ENCODE results near the gene SYNPO2L. TPM values are rescaled to one million over a fixed set of nuclear protein-coding genes. Genes with fewer than 3 reads are reported as not detected.
A peak's percentile ranks its signal among the peaks of the same experiment; 100 is the strongest.

Gene SYNPO2L
- total RNA-seq, 1 donor from 2014 or later, result not detected

- no peaks in the 10 kb centered on the region for H3K9me3 Mint-ChIP-seq
- ChIA-PET CTCF (interaction anchor here (0.8 to 7.6 kb wide), 2 partner anchors 117 to 383 kb away, joined by 4 to 90 read pairs; no protein-coding TSS in a partner anchor), POLR2A (interaction anchor here (0.6 to 1.2 kb wide), 3 partner anchors 22 to 118 kb away, joined by 3 to 4 read pairs (median 3); no protein-coding TSS in a partner anchor)
- H3K27me3 Mint-ChIP-seq, result no peaks in the 10 kb centered on the region
- no peak overlapping the region for H3K27ac Mint-ChIP-seq
- peaks cover 21% of the 10 kb centered on the region for H3K4me1 Mint-ChIP-seq
- DNase-seq, result peak; percentile 31
- no peaks in the 10 kb centered on the region for H3K36me3 Mint-ChIP-seq (ENCODE audit: low read depth)
- H3K4me3 Mint-ChIP-seq, result peak overlapping the region; percentile 78
- peak; percentile 28 for ATAC-seq (ENCODE audit: low read depth)
- intact Hi-C loops (cut with micrococcal nuclease), result loop anchor here (10.0 kb wide), 1 partner anchor 1587 kb away; the partner anchor contains the start of gene COMTD1
- no peak for TF ChIP-seq CTCF (IDR thresholded peaks at IDR 0.05)
Observed at GRCh38 chr10:73647211-73647874, 8.5 kb downstream of the SYNPO2L start.

GRCh38 chr10:73646598-73647041 is 9.2 kb downstream of the SYNPO2L start:
- no peak for TF ChIP-seq CTCF (IDR thresholded peaks at IDR 0.05)
- Mint-ChIP-seq H3K27me3 (no peaks in the 10 kb centered on the region), H3K4me1 (peaks cover 21% of the 10 kb centered on the region), H3K4me3 (peak overlapping the region; percentile 78), H3K9me3 (no peaks in the 10 kb centered on the region), H3K36me3 (ENCODE audit: low read depth) (no peaks in the 10 kb centered on the region), H3K27ac (no peak overlapping the region)
- intact Hi-C loops (cut with micrococcal nuclease), result loop anchor here (10.0 kb wide), 1 partner anchor 1588 kb away; the partner anchor contains the start of gene COMTD1
- POLR2A ChIA-PET, result interaction anchor here (0.6 kb wide), 1 partner anchor 21 kb away, joined by 3 read pairs; no protein-coding TSS in a partner anchor
- no peak for ATAC-seq (ENCODE audit: low read depth)
- CTCF ChIA-PET, result interaction anchor here (7.6 kb wide), 1 partner anchor 117 kb away, joined by 90 read pairs; no protein-coding TSS in a partner anchor
- DNase-seq, result no peak

GRCh38 chr10:73645251-73645650 is 10.6 kb downstream of the SYNPO2L start:
- ChIA-PET POLR2A (no interaction called here), CTCF (interaction anchor here (1.1 to 7.6 kb wide), 4 partner anchors 12 to 153 kb away, joined by 3 to 90 read pairs (median 4); no protein-coding TSS in a partner anchor)
- no peaks in the 10 kb centered on the region for H3K9me3 Mint-ChIP-seq
- no peak for ATAC-seq (ENCODE audit: low read depth)
- peak overlapping the region; percentile 39 for H3K4me3 Mint-ChIP-seq
- no peak for DNase-seq
- peaks cover 15% of the 10 kb centered on the region for H3K4me1 Mint-ChIP-seq
- H3K27me3 Mint-ChIP-seq, result peaks cover 4% of the 10 kb centered on the region
- H3K36me3 Mint-ChIP-seq (ENCODE audit: low read depth), result no peaks in the 10 kb centered on the region
- TF ChIP-seq CTCF (IDR thresholded peaks at IDR 0.05), result no peak
- no peak overlapping the region for H3K27ac Mint-ChIP-seq
- intact Hi-C loops (cut with micrococcal nuclease), result loop anchor here (10.0 kb wide), 1 partner anchor 1590 kb away; the partner anchor contains the start of gene COMTD1

GRCh38 chr10:73644767-73645166 is 11.1 kb downstream of the SYNPO2L start:
- POLR2A ChIA-PET, result interaction anchor here (1.0 to 1.3 kb wide), 2 partner anchors 19 to 113 kb away, joined by 3 to 7 read pairs; no protein-coding TSS in a partner anchor
- H3K4me3 Mint-ChIP-seq, result no peak overlapping the region
- intact Hi-C loops (cut with micrococcal nuclease), result loop anchor here (1.0 to 10.0 kb wide), 5 partner anchors 19 to 1590 kb away; partner anchors contain the start of genes COMTD1, ECD and FAM149B1
- H3K4me1 Mint-ChIP-seq, result peaks cover 13% of the 10 kb centered on the region
- no peak overlapping the region for H3K27ac Mint-ChIP-seq
- no peaks in the 10 kb centered on the region for H3K36me3 Mint-ChIP-seq (ENCODE audit: low read depth)
- ATAC-seq (ENCODE audit: low read depth), result no peak
- H3K27me3 Mint-ChIP-seq, result peaks cover 4% of the 10 kb centered on the region
- H3K9me3 Mint-ChIP-seq, result no peaks in the 10 kb centered on the region
- no peak for TF ChIP-seq CTCF (IDR thresholded peaks at IDR 0.05)
- DNase-seq, result no peak
- CTCF ChIA-PET, result interaction anchor here (0.6 to 7.6 kb wide), 8 partner anchors 11 to 381 kb away, joined by 3 to 90 read pairs (median 4); no protein-coding TSS in a partner anchor
